ENCODE data around the gene PRKCB. TPM values are rescaled to one million over a fixed set of nuclear protein-coding genes. Genes with fewer than 3 reads are reported as not detected.

Gene PRKCB
- total RNA-seq, 1 experiment from 2014 or later: 0.89 TPM

DNA sequence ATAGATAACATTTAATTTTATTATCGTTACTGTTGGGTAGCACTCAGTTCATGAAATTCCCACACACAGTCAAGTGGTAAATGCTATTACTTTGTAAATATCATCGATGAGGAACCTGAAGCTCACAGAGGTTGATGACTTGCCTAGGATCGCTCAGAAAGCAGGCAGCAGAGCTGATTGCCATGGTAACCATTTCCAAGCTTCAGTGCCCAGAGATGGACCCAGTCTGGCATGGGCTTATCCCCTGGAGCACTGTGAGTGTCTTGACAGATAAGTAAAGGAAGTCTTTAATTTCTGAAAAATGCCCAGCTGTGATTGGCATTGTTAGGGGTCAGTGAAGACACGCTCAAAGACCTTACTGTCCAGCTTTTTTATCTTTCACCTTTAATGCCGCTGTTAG is 95.0 kb downstream of the PRKCB start:
- H3K36me3 ChIP-seq (ENCODE audit: control insufficient read depth in 1 of 2, insufficient read depth in 2 of 2, low read length in 2 of 2): no peaks in the 10 kb centered on the region
- no TSS peak for BruUV-seq (replicated peaks)
- H3K79me2 ChIP-seq (ENCODE audit: insufficient read depth, low read length): no peaks in the 10 kb centered on the region
- no peaks in the 10 kb centered on the region for H3K9me3 ChIP-seq (ENCODE audit: control insufficient read depth in 1 of 2, insufficient read depth in 1 of 2, low read depth in 1 of 2, low read length in 2 of 2)
- H2AFZ ChIP-seq (ENCODE audit: low read depth, low read length, poor library complexity, severe bottlenecking): no peak overlapping the region
- H3K27ac ChIP-seq (ENCODE audit: low read depth, low read length): no peak overlapping the region
- ChIA-PET CTCF (no interaction called here), RAD21 (ENCODE audit: low non-redundant PET in 1 of 2, low total read pairs in 2 of 2, uncharacterized antibody in 2 of 2, unreplicated experiment in 2 of 2) (no interaction called here), POLR2A (no interaction called here)
- no peak overlapping the region for H3K9ac ChIP-seq (ENCODE audit: low read length)
- no peaks in the 10 kb centered on the region for H3K9me2 ChIP-seq (ENCODE audit: insufficient read depth)
- H3K27me3 ChIP-seq (ENCODE audit: insufficient read depth, low read length): peaks cover 44% of the 10 kb centered on the region
- no peak overlapping the region for H3K4me3 ChIP-seq (replicated peaks in 1 of 2; ENCODE audit: low read depth in 1 of 2, low read length in 2 of 2)
- intact Hi-C loops (cut with micrococcal nuclease): no loop called here
- no peaks in the 10 kb centered on the region for H3K4me1 ChIP-seq (ENCODE audit: control insufficient read depth in 1 of 2, insufficient read depth in 2 of 2, low read length in 2 of 2)
- TF ChIP-seq JUND (IDR thresholded peaks at IDR 0.05) (no peak), ELF1 (IDR thresholded peaks at IDR 0.05; ENCODE audit: borderline replicate concordance, low read depth) (no peak), FOSL1 (IDR thresholded peaks at IDR 0.05; ENCODE audit: low read depth) (no peak), RAD21 (IDR thresholded peaks at IDR 0.05; ENCODE audit: low read depth) (no peak), POLR2AphosphoS5 (IDR thresholded peaks at IDR 0.05; ENCODE audit: low read depth, low read length) (no peak), SRF (IDR thresholded peaks at IDR 0.05; ENCODE audit: low read depth) (no peak)
- TF ChIP-seq, protein P1, sequence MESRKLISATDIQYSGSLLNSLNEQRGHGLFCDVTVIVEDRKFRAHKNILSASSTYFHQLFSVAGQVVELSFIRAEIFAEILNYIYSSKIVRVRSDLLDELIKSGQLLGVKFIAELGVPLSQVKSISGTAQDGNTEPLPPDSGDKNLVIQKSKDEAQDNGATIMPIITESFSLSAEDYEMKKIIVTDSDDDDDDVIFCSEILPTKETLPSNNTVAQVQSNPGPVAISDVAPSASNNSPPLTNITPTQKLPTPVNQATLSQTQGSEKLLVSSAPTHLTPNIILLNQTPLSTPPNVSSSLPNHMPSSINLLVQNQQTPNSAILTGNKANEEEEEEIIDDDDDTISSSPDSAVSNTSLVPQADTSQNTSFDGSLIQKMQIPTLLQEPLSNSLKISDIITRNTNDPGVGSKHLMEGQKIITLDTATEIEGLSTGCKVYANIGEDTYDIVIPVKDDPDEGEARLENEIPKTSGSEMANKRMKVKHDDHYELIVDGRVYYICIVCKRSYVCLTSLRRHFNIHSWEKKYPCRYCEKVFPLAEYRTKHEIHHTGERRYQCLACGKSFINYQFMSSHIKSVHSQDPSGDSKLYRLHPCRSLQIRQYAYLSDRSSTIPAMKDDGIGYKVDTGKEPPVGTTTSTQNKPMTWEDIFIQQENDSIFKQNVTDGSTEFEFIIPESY (IDR thresholded peaks at IDR 0.05; ENCODE audit: extremely low read depth, insufficient replicate concordance, low read length): no peak
- TF ChIP-seq, protein P2, sequence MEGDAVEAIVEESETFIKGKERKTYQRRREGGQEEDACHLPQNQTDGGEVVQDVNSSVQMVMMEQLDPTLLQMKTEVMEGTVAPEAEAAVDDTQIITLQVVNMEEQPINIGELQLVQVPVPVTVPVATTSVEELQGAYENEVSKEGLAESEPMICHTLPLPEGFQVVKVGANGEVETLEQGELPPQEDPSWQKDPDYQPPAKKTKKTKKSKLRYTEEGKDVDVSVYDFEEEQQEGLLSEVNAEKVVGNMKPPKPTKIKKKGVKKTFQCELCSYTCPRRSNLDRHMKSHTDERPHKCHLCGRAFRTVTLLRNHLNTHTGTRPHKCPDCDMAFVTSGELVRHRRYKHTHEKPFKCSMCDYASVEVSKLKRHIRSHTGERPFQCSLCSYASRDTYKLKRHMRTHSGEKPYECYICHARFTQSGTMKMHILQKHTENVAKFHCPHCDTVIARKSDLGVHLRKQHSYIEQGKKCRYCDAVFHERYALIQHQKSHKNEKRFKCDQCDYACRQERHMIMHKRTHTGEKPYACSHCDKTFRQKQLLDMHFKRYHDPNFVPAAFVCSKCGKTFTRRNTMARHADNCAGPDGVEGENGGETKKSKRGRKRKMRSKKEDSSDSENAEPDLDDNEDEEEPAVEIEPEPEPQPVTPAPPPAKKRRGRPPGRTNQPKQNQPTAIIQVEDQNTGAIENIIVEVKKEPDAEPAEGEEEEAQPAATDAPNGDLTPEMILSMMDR (IDR thresholded peaks at IDR 0.05 in 2 of 3, conservative IDR thresholded peaks at IDR 0.05 in 1 of 3; ENCODE audit: borderline replicate concordance in 1 of 3, insufficient read depth in 1 of 3, low read depth in 2 of 3, low read length in 2 of 3): no peak
- TF ChIP-seq, protein P3, sequence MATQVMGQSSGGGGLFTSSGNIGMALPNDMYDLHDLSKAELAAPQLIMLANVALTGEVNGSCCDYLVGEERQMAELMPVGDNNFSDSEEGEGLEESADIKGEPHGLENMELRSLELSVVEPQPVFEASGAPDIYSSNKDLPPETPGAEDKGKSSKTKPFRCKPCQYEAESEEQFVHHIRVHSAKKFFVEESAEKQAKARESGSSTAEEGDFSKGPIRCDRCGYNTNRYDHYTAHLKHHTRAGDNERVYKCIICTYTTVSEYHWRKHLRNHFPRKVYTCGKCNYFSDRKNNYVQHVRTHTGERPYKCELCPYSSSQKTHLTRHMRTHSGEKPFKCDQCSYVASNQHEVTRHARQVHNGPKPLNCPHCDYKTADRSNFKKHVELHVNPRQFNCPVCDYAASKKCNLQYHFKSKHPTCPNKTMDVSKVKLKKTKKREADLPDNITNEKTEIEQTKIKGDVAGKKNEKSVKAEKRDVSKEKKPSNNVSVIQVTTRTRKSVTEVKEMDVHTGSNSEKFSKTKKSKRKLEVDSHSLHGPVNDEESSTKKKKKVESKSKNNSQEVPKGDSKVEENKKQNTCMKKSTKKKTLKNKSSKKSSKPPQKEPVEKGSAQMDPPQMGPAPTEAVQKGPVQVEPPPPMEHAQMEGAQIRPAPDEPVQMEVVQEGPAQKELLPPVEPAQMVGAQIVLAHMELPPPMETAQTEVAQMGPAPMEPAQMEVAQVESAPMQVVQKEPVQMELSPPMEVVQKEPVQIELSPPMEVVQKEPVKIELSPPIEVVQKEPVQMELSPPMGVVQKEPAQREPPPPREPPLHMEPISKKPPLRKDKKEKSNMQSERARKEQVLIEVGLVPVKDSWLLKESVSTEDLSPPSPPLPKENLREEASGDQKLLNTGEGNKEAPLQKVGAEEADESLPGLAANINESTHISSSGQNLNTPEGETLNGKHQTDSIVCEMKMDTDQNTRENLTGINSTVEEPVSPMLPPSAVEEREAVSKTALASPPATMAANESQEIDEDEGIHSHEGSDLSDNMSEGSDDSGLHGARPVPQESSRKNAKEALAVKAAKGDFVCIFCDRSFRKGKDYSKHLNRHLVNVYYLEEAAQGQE (IDR thresholded peaks at IDR 0.05; ENCODE audit: low read depth): no peak
- TF ChIP-seq, protein P4, sequence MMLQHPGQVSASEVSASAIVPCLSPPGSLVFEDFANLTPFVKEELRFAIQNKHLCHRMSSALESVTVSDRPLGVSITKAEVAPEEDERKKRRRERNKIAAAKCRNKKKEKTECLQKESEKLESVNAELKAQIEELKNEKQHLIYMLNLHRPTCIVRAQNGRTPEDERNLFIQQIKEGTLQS (IDR thresholded peaks at IDR 0.05): no peak
- ATAC-seq: no peak
- no peaks in the 10 kb centered on the region for H4K20me1 ChIP-seq (ENCODE audit: insufficient read depth)
- no peak overlapping the region for H3K4me2 ChIP-seq (ENCODE audit: low read length)
- DNase-seq (ENCODE audit: low read depth, low spot score): no peak

All from HCT116 (cell line).